Measurements from ENCODE around the gene PIGC.
A peak's percentile ranks its signal among the peaks of the same experiment; 100 is the strongest.

PIGC gene

GRCh38 chr1:172443666-172444453 lies at the start of gene PIGC:
Gene PIGC, minus strand, starts transcription at chr1:172444069. Its CDS starts 1,447 bp downstream, at chr1:172442622.
- DNase-seq (ENCODE audit: extremely low read depth in 1 of 2, low read depth in 1 of 2) = peak; percentile 77 to 90

GRCh38 chr1:172492421-172492820 lies 48.6 kb upstream of the PIGC start:
- DNase-seq (ENCODE audit: extremely low read depth in 1 of 2, low read depth in 1 of 2) = no peak

DNA sequence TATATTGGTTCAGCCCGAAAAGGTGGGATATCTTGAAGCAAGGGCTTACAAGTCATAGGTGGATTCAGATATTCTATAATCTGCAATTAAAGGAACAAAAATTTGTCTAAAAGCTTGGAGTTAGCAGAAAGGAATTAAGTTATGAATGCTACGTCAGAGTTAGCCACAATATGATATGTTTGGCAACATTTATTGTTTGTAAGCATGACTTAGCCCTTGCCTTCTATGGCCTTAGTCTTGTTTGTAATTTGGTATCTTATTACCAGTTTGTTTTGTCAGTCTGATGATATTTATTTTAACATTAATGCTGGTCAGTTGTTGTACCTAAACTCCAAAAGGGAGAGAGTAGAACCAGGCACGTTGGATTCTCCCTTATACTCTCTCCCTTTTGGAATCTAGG lies 46.0 kb upstream of the PIGC start:
- DNase-seq (ENCODE audit: extremely low read depth in 1 of 2, low read depth in 1 of 2) = no peak

DNA sequence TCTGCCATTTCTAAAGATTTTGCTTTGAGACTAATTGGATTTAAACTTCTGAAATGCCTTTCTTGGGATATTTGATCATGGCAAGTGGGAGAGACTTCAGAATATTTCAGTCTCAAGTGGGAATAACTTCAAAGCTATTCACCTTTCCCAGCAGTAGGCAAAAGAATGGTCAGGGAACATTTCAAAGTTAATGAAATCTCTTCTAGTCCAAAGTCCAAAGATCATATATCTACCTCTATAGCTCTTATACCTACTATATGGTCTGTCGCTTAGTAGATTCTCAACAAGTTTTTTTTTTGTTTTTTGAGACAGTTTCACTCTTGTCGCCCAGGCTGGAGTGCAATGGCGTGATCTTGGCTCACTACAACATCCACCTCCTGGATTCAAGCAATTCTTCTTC lies 44.5 kb upstream of the PIGC start:
- no peak for DNase-seq (ENCODE audit: extremely low read depth in 1 of 2, low read depth in 1 of 2)

GRCh38 chr1:172487550-172487949 lies 43.7 kb upstream of the PIGC start:
- DNase-seq (ENCODE audit: extremely low read depth in 1 of 2, low read depth in 1 of 2) = no peak

GRCh38 chr1:172486805-172487454 lies 43.1 kb upstream of the PIGC start:
- DNase-seq (ENCODE audit: extremely low read depth in 1 of 2, low read depth in 1 of 2) = no peak

DNA sequence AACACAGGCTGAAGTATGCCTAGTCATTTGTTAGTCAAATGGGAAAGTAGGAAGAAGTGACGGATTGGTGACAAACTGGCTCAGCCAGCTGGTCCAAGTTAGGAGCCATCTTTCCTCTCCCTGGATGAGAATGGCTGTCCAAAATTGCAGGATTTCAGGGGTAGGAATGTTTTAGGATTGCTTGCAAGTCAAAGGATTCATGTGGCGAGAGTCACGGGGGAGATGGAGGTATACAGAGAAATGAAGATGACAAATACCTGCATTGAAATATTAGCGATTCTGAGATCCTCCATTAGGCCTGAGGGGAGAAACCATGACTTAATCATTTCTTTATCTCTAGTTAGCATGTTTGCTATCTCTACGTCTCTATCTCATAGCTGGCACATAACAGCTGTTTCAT lies 41.8 kb upstream of the PIGC start:
- no peak for DNase-seq (ENCODE audit: extremely low read depth in 1 of 2, low read depth in 1 of 2)

DNA sequence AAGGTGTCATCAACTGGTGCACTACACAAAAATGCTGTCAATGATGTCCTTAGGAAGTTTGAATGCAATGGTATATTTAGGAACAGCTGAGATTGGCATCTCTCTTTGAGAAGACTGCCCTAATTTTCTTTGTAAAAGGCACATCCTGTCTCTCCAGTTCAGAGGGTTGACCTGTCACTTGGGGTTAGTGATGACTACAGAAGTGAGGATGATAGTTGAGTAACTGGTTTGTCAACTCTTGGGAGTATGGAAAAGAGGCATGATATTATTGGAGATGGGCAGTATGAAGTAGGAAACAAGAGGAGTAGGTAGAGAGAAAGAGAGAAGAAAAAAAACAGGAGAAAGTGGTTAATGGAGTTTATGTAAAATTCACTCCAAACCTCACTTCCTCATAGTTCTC lies 40.4 kb upstream of the PIGC start:
- DNase-seq (ENCODE audit: extremely low read depth in 1 of 2, low read depth in 1 of 2) = no peak

GRCh38 chr1:172483448-172483847 lies 39.6 kb upstream of the PIGC start:
- DNase-seq (ENCODE audit: extremely low read depth in 1 of 2, low read depth in 1 of 2) = no peak

DNA sequence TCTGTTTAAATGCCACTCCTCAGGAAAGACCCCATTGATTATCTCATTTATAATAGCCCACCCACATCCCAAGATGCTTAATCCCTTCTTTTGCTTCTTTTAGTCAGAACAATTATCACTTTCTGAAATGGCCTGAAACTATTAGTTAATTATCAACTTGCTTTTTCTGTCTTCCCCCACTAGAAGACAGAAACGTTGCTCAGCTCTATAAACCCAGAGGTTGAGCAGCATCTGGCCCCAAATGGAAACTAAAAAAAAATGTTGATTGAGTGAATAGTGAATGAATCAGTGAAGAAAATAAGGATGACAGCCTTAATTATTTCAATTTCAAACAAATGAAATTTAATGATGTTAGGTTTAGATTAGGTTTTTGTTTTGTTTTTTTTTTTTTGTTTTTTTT lies 38.2 kb upstream of the PIGC start:
- no peak for DNase-seq (ENCODE audit: extremely low read depth in 1 of 2, low read depth in 1 of 2)

GRCh38 chr1:172480431-172480830 lies 36.6 kb upstream of the PIGC start:
- DNase-seq (ENCODE audit: extremely low read depth in 1 of 2, low read depth in 1 of 2) = no peak

DNA sequence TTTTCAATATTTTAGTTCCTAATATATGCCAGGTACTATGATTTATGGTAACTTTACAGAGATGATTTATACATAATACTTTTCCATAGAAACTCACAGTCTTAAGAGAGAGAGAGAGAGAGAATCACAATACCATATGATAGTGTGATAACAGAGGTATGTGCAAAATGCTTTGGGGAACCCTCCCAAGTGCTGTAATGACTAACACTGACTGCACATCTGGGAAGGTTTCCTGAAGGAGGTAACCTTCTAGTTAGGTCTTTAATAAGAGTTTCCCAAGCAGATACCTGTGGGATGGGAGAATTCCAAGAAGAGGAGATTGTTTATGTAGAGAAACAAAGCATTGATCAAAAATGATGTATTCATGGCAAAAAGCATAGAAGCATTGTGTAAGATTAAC lies 34.6 kb upstream of the PIGC start:
- DNase-seq (ENCODE audit: extremely low read depth in 1 of 2, low read depth in 1 of 2) = no peak

- no peak for DNase-seq (ENCODE audit: extremely low read depth in 1 of 2, low read depth in 1 of 2)
Measured at GRCh38 chr1:172477741-172478140, 33.9 kb upstream of the PIGC start.

DNA sequence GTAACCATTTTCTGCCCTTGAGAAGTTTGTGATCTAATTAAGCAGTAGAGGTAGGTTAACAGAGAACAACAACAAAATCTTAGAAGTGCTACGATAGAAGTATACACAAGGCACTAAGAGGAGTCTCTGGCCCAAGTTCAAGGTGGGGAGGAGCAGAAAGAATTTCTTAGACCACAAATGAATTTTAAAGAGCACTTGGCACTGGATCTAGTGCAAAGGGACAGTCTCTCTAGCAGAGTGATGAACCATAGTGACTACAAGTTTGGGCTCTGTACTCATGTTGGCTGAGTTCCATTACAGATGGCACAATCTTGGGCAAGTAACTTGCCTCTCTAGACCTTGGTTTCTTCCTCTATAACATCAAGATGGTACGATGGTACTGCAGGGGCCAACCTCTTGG lies 33.3 kb upstream of the PIGC start:
- no peak for DNase-seq (ENCODE audit: extremely low read depth in 1 of 2, low read depth in 1 of 2)

DNA sequence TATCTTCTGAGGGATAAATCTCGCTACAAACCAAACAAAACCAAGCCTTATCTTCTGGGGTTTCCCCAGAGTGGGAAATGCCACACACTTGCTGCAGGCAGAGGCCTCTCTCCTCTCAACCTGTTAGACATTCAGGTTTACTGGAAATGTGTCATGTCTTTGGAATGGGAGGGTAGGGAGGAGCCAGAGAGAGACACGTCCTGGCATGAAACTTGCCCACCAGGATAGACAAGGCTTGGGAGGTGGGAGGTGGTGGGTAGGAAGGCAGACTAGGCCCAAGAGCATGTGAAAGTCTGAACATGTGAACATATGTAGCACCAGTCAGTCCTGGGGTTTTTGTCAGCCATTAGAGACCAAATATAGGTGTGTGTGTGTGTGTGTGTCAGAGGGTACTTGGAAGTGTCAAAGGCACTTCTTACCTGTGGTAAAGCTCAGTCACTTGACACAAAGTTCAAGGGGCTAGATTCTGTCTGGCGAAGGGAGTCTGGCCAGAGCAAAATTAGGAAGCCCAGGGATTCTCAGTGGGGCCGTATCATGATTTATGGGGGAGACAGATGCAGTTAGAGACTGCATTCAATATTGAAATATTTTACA lies 32.4 kb upstream of the PIGC start:
- DNase-seq (ENCODE audit: extremely low read depth in 1 of 2, low read depth in 1 of 2) = no peak

DNA sequence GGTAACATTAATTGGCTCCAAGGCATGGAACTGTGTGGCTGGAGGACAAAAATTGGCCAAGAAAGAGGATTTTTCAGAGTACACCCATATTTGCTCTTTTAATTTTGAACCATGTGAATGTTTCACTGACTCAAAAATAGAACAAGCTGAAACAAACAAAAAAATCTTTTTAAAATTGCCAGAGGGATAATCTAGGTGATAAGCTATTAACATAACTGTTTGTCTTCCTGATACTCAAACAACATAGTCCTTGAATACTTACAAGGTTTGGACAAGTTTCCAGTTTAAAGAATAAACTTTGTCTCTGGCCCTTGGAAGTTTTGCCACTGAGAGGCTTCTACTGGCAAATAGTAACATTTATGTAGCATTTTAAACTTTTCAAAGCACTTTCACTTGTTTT lies 30.0 kb upstream of the PIGC start:
- DNase-seq (ENCODE audit: extremely low read depth in 1 of 2, low read depth in 1 of 2) = no peak

DNA sequence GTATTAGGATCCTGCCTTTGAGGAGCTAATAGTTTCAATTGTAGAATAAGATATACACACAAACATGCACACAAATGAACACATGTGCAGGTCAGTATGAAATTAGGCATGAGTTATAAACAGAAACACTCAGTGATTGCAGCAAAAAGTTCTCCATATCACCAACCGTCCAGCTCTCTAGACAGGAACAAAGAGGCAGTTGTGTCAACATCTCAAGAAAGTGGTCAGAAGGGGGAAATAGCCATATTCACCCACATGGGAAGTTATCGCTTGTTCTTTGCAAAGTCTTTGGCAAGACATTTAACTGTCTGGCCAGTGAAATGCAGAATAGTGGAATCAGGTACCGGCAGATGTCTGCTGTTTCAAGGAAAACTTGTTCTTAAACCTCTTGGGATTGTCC lies 29.4 kb upstream of the PIGC start:
- DNase-seq (ENCODE audit: extremely low read depth in 1 of 2, low read depth in 1 of 2) = no peak

DNA sequence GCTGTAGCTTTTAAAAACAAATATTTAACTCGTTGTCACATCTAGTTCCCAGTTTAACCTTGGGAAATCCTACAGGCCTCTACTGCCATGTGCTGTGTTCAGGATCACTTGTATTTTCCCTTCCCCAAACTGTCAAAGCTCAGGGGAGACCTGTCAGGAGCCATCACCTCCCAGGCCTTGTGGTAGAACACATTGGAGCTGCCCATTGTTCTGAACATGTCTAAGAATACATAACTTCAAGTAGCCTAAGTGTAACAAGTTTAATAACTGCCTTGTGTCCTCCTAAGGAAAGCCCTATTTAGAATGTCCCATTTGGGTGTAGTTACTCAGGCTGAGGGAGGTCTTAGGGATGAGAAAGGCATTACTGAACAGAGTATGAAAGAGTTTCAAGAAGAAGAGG lies 28.6 kb upstream of the PIGC start:
- no peak for DNase-seq (ENCODE audit: extremely low read depth in 1 of 2, low read depth in 1 of 2)

GRCh38 chr1:172471666-172472065 lies 27.8 kb upstream of the PIGC start:
- DNase-seq (ENCODE audit: extremely low read depth in 1 of 2, low read depth in 1 of 2) = no peak

DNA sequence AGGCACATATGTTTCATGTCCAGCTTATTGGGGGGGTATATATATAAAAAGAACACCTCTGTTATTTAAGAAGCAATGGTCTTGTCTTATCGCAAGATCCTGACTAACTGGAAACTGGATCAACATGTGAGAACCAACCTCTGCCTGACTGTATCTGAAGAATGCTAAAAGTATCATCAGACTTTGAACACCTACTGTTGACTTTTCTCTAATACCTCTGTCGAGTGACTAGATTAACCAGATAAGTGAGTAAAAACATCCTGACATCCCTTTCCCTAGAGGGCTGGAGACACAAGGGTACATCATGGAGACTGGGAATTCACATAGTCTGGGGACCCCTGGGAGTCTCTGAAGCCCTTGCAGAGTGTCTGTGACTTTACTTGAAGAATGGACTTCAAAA lies 26.3 kb upstream of the PIGC start:
- DNase-seq (ENCODE audit: extremely low read depth in 1 of 2, low read depth in 1 of 2) = no peak

DNA sequence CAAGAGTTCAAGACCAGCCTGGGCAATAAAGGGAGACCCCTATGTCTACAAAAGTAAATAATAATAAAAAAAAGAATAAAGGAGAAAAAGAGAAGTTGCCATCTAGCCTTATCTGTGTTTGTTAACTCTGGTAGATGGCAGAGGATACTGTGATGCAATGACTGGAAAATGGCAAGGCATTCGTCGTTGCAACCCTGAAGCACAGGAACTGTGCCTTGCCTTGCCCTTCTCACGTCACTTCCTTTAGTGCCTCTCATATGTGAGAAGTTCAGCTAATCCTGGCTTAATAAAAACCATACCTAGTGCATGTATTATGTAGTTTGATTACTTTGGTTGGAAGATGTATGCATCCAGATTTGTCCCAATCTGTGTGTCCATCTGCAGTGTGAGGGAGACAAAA lies 25.8 kb upstream of the PIGC start:
- no peak for DNase-seq (ENCODE audit: extremely low read depth in 1 of 2, low read depth in 1 of 2)

DNA sequence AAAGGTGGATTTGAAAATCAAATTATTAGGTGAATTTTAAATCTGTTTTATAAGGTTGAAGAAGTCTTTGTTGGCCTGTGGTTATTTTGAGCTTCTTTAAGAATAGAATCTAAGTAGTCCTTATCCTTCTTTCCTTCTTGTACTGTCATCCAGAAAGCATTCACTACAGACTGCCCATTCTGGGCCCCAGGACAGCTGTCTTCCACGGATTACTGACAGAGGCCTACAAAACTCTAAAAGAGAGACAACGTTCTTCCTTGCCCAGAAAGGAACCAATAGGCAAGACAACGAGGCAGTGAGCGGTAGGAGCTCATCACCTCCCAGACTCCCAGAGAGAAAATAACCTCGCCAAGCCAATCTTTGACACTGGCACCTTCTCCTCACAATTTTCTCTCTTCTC lies 24.4 kb upstream of the PIGC start:
- no peak for DNase-seq (ENCODE audit: extremely low read depth in 1 of 2, low read depth in 1 of 2)

Measured in stimulated activated CD8-positive, alpha-beta memory T cell treated with anti-CD3 and anti-CD28 coated beads, Interleukin-7, amount 100 ng/mL, for 48 hours (primary cell).